NCI-H774 (cell line): Measurements from ENCODE around the gene PARPBP.
"Not testable (repeated sequence)": the region's sequence is repeated elsewhere in the genome, so short reads cannot be mapped to it uniquely, and the experiment has no call there.

ENCODE experiments used
- DNase-seq: peaks from one replicate; lab custom pipeline; 2025; lab: John Stamatoyannopoulos, UW

The PARPBP gene

DNA sequence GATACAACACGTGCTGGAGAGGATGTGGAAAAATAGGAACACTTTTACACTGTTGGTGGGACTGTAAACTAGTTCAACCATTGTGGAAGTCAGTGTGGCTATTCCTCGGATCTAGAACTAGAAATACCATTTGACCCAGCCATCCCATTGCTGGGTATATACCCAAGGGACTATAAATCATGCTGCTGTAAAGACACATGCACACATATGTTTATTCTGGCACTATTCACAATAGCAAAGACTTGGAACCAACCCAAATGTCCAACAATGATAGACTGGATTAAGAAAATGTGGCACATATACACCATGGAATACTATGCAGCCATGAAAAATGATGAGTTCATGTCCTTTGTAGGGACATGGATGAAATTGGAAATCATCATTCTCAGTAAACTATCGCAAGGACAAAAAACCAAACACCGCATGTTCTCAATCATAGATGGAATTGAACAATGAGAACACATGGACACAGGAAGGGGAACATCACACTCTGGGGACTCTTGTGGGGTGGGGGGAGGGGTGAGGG lies 27.1 kb downstream of the PARPBP start:
- not testable (repeated sequence) for DNase-seq

DNA sequence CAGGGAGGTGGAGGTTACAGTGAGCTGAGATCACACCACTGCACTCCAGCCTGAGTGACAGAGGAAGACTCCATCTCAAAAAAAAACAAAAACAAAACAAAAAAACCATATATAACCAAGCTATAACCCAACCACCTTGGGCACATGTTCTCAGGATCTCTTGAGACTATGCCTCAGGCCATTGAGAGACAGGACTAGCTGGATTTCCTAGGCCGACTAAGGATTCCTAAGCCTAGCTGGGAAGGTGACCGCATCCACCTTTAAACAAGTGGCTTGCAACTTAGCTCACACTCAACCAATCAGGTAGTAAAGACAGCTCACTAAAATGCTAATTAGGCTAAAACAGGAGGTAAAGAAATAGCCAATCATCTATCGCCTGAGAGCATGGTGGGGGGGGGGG lies 35.2 kb downstream of the PARPBP start:
- not testable (repeated sequence) for DNase-seq

DNA sequence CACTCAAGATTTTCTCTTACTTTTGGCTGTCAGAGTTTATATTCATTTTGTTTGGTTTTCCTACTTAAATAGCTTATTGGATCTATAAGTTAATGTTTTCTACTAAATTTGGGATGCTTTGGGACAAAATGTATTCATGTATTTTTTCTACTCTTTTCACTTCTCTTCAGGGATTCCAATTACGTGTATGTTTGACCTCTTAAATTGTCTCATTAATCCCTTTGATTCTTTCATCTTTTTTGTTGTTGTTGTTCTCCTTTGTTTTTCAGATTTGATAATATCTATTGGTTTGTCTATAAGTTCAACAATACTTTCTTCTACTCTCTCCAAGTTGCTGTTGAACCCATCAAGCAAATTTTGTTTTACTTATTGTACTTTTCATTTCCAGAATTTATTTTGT lies 43.4 kb downstream of the PARPBP start:
- DNase-seq, result no peak

GRCh38 chr12:102167821-102168604 lies 48.0 kb downstream of the PARPBP start:
- no peak for DNase-seq

GRCh38 chr12:102169922-102170621 lies 50.1 kb downstream of the PARPBP start:
- DNase-seq, result peak; percentile 5

GRCh38 chr12:102171951-102172350 lies 52.0 kb downstream of the PARPBP start:
- no peak for DNase-seq

GRCh38 chr12:102172436-102172835 lies 52.5 kb downstream of the PARPBP start:
- DNase-seq, result no peak

DNA sequence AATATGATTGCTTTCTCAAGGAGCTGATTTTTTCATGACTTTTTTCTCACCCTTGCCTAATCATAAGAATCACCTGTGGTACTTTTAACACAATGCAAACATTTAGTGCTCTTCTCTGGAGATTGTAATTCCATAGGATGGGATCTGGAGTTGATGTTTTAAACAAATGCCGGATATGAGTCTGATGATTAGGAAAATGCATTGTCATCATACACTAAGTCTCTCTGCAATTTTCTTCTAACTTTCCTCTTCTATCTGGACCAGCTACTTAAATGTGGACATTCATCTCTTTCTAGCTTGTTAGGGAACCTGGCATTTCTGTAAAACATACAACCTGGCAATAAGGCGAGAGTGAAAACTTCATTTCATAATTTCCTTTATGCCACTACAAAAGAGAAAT lies 54.1 kb downstream of the PARPBP start:
- DNase-seq, result no peak

GRCh38 chr12:102174761-102175160 lies 54.8 kb downstream of the PARPBP start:
- DNase-seq, result no peak

GRCh38 chr12:102182635-102183034 lies 62.7 kb downstream of the PARPBP start:
- DNase-seq, result no peak

GRCh38 chr12:102195826-102196225 lies 75.8 kb downstream of the PARPBP start:
- no peak for DNase-seq

- DNase-seq, result no peak
Observed at GRCh38 chr12:102197789-102198188, 77.8 kb downstream of the PARPBP start, which contains the start of gene PMCH. PMCH (minus strand) TSS chr12:102197833; CDS start chr12:102197770, 63 bp downstream.

- DNase-seq, result no peak
Observed at GRCh38 chr12:102201436-102202061, 81.6 kb downstream of the PARPBP start.

DNA sequence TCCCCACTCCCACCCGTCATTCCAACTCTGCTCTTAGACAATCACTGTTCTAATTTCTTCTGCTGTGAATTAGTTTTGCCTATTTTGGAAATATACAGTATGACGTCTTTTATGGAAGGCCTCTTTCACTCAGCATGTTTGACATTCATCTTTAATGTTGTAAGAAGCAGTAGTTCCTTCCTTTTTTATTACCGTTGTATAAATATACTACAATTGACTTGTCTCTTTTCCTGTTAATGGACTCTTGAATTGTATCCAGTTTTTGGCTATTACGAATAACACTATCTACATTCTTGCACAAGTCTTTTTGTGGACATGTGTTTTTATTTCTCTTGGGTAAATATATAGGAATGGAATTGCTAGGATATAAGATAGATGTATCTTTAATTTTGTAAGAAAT lies 82.6 kb downstream of the PARPBP start:
- no peak for DNase-seq

- DNase-seq, result no peak
Observed at GRCh38 chr12:102204025-102204424, 84.0 kb downstream of the PARPBP start.

DNA sequence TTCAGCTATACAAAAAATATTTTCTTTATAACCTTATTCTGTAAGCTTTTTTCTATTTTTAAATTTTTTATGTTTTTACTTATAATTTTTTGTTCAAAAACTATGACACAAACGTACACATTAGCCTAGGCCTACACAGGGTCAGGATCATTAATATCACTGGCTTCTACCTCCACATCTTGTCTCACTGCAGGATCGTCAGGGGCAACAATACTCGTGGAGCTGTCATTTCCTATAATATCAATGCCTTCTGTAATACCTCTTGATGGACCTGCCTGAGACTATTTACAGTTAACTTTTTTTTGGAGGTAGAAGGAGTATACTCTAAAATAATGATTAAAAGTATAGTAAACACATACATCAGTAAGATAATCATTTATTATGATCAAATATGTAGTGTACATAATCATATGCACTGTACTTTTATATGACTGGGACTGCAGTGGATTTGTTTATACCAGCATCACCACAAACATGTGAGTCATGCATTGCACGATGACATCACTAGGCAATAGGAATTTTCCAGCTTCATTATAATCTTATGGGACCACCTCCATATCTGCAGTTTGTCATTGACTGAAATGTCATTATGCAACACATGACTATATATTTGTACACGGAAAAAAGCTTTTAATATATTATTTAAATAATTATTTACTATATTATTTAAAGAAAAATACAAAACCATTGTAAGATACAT lies 96.2 kb downstream of the PARPBP start:
- DNase-seq, result no peak

DNA sequence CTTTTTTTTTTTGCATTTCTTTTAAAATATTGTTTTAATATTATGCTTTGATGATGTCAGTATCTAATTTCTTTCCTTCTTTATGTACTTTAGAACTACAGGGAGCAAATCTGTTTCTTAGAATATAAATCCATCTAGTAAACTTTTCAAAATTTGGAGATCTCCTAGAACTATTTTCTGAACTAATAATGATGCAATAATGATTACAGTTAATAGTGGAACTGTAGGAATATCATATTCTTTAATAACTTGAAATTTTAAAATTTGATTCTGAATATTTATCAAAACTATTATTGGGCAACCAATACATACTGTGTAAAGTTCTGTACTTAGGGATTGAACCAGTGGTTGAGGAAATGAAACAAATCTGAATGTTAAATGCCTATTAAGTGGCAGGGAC lies 100.8 kb downstream of the PARPBP start:
- no peak for DNase-seq

DNA sequence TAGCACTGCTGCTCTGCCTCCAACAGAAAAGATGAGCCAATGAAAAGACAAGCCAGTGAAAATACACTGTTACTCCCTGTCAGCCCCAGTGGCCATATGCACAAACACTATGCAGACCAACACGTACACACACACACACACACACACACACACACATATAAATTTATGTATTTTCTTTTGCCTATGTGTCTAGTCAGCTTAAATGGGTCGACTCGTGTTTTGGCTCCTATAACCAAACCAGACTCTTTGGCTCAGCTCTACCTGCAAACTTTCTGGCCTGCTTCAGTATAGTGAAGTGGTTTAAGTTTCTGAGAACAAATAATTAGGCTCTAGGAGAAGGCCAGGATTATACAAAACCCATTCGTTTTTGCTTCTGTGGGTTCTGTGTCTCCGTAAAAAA lies 108.0 kb downstream of the PARPBP start:
- DNase-seq, result no peak

DNA sequence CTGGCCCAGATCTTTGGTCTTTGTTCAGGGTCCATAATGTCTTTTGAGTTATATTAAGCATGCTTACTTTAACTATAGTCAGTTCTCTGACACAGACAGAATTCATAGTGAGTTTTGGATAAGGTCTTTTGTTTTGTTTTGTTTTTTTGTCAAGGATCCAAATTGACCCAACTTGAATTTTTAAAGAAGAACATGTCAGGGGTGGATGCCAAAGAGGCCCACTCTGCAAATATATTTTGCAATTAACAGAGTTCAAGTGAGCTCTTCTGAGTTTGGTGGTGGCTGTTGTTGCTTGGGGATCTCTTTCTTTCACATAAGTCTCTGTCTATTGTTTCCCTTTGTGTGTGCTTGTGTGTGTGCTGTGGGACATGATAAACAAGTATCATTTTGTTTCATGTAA lies 112.1 kb downstream of the PARPBP start:
- no peak for DNase-seq

- no peak for DNase-seq
Observed at GRCh38 chr12:102232446-102232845, 112.5 kb downstream of the PARPBP start.

GRCh38 chr12:102234599-102234998 lies 114.6 kb downstream of the PARPBP start:
- no peak for DNase-seq

GRCh38 chr12:102240859-102241258 lies 120.9 kb downstream of the PARPBP start:
- DNase-seq, result not testable (repeated sequence)
